ENCODE data around the gene MPPED2. TPM values are rescaled to one million over a fixed set of nuclear protein-coding genes. Genes with fewer than 3 reads are reported as not detected.
A peak's percentile ranks its signal among the peaks of the same experiment; 100 is the strongest.

The MPPED2 gene
- total RNA-seq, 1 donor from 2014 or later = 179 TPM

GRCh38 chr11:30553521-30554110 is 32.5 kb downstream of the MPPED2 start:
- H3K27me3 Mint-ChIP-seq (ENCODE audit: low read depth) = no peaks in the 10 kb centered on the region
- H3K4me3 Mint-ChIP-seq = no peak overlapping the region
- TF ChIP-seq CTCF (IDR thresholded peaks at IDR 0.05; ENCODE audit: unreplicated experiment) = no peak
- H3K36me3 Mint-ChIP-seq = peaks cover 25% of the 10 kb centered on the region
- H3K9me3 Mint-ChIP-seq = peaks cover 6% of the 10 kb centered on the region
- peaks cover 52% of the 10 kb centered on the region for H3K4me1 Mint-ChIP-seq
- no peak for DNase-seq (ENCODE audit: low spot score in 2 of 2, unreplicated experiment in 2 of 2)
- H3K27ac Mint-ChIP-seq = peak overlapping the region; percentile 68

DNA sequence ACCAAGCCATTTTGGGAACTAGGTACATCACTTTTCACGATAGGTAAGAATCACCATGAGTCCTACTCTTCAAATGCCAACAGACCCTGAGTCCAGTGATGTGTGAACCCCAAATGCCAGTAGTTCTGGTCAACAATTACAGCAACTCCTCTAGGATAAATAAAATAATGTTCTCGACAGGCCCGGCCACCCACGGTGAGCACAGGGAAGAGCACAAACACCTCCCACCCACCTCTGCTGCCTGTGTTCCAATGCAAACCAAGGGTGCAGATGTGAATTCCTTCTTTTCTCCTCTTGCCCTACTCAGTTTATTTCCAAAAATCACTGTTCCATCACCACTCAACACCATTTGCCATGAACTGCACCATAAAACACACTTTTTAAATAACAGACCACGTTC is 33.3 kb downstream of the MPPED2 start:
- Mint-ChIP-seq H3K9me3 (peaks cover 6% of the 10 kb centered on the region), H3K4me3 (no peak overlapping the region), H3K27me3 (ENCODE audit: low read depth) (no peaks in the 10 kb centered on the region), H3K4me1 (peaks cover 54% of the 10 kb centered on the region), H3K27ac (peak overlapping the region; percentile 53), H3K36me3 (peaks cover 24% of the 10 kb centered on the region)
- TF ChIP-seq CTCF (IDR thresholded peaks at IDR 0.05; ENCODE audit: unreplicated experiment) = no peak
- DNase-seq (ENCODE audit: low spot score in 2 of 2, unreplicated experiment in 2 of 2) = no peak

DNA sequence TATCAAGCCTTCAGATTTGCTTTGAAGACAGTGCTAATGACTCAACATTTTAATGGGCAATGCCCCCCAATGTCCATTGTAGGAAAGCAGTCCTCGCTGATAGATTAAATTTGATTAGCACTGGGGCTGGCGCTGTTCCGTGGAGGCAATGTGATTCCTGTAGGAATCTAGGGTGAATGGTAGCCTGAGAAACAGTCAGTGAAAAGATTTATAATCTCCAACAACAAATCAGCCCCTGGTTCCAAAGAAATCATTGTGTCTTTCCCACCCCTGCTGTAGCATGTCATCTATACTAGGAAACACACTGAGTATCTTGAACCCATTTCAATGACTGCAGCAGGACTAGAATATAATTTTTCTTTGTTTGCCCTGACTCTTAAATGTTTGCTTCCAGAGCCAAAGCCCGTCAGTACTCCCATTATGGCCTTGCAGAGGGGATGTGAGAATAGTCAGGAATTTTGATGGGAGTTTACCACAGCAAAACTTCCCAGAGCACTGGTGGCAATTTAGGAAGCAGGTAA is 36.1 kb downstream of the MPPED2 start:
- no peak for DNase-seq (ENCODE audit: low spot score in 2 of 2, unreplicated experiment in 2 of 2)
- no peaks in the 10 kb centered on the region for H3K9me3 Mint-ChIP-seq
- no peaks in the 10 kb centered on the region for H3K27me3 Mint-ChIP-seq (ENCODE audit: low read depth)
- H3K4me3 Mint-ChIP-seq = no peak overlapping the region
- peaks cover 14% of the 10 kb centered on the region for H3K36me3 Mint-ChIP-seq
- peaks cover 50% of the 10 kb centered on the region for H3K4me1 Mint-ChIP-seq
- H3K27ac Mint-ChIP-seq = peak overlapping the region; percentile 78
- TF ChIP-seq CTCF (IDR thresholded peaks at IDR 0.05; ENCODE audit: unreplicated experiment) = no peak

DNA sequence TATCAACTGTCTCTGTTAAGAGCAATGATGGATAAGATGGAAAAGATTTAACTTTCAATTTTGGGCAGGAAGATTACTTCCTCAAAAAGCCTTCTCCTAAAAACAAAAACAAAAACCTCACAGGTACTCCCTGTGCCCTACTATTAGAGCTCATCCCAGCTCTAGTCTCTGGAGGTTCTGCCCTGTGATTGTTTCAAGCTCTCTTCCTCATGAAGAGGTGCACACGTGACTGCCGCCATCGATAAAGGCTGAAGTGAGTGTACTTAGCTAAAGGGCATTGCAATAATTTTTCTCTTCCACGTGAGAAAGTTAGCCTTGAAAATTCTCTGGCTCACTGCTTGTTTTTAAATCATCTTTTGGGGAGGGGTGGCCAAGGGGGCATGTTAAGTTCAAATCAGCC is 36.6 kb downstream of the MPPED2 start:
- no peaks in the 10 kb centered on the region for H3K9me3 Mint-ChIP-seq
- H3K36me3 Mint-ChIP-seq = peaks cover 12% of the 10 kb centered on the region
- DNase-seq (ENCODE audit: low spot score in 2 of 2, unreplicated experiment in 2 of 2) = no peak
- no peak for TF ChIP-seq CTCF (IDR thresholded peaks at IDR 0.05; ENCODE audit: unreplicated experiment)
- peaks cover 45% of the 10 kb centered on the region for H3K4me1 Mint-ChIP-seq
- no peak overlapping the region for H3K4me3 Mint-ChIP-seq
- H3K27ac Mint-ChIP-seq = peak overlapping the region; percentile 78
- no peaks in the 10 kb centered on the region for H3K27me3 Mint-ChIP-seq (ENCODE audit: low read depth)

DNA sequence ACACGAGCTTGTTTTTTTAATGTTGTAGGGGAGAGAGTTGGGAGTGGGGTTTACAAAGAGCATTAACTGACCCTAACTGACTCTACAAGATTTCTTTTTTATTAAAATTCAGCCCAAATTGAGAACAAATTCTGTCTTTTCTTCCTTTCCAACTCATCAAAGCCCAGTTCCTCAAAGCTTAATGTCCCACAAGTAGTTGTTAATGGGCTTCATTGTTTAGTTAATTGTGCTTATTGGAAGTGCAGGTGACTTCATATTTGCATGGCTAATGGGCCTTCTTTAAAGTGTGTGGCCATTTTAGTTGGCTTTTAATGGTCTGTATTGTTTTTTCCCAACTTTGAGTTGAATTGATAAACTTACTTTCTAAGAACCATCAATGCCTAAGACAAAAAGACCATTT is 39.8 kb downstream of the MPPED2 start:
- no peak overlapping the region for H3K27ac Mint-ChIP-seq
- no peaks in the 10 kb centered on the region for H3K9me3 Mint-ChIP-seq
- DNase-seq (ENCODE audit: low spot score in 2 of 2, unreplicated experiment in 2 of 2) = no peak
- no peaks in the 10 kb centered on the region for H3K27me3 Mint-ChIP-seq (ENCODE audit: low read depth)
- no peak overlapping the region for H3K4me3 Mint-ChIP-seq
- peaks cover 24% of the 10 kb centered on the region for H3K4me1 Mint-ChIP-seq
- no peak for TF ChIP-seq CTCF (IDR thresholded peaks at IDR 0.05; ENCODE audit: unreplicated experiment)
- peaks cover 11% of the 10 kb centered on the region for H3K36me3 Mint-ChIP-seq

Measured in mesothelial cell of epicardium (in vitro differentiated cells).